Stimulated activated CD8-positive, alpha-beta memory T cell treated with anti-CD3 and anti-CD28 coated beads, Interleukin-2, amount 100 ng/mL, for 1 hour (primary cell): ENCODE measurements around the gene NDUFS6.
A peak's percentile ranks its signal among the peaks of the same experiment; 100 is the strongest.
"Not testable (repeated sequence)": the region's sequence is repeated elsewhere in the genome, so short reads cannot be mapped to it uniquely, and the experiment has no call there.

Source experiments
- DNase-seq, 2 donors: peaks; one replicate each; pipeline ENCODE4 v3.0.0-alpha.2; 2020; ENCODE audit warnings: low read depth in 2 of 2

The NDUFS6 gene

DNA sequence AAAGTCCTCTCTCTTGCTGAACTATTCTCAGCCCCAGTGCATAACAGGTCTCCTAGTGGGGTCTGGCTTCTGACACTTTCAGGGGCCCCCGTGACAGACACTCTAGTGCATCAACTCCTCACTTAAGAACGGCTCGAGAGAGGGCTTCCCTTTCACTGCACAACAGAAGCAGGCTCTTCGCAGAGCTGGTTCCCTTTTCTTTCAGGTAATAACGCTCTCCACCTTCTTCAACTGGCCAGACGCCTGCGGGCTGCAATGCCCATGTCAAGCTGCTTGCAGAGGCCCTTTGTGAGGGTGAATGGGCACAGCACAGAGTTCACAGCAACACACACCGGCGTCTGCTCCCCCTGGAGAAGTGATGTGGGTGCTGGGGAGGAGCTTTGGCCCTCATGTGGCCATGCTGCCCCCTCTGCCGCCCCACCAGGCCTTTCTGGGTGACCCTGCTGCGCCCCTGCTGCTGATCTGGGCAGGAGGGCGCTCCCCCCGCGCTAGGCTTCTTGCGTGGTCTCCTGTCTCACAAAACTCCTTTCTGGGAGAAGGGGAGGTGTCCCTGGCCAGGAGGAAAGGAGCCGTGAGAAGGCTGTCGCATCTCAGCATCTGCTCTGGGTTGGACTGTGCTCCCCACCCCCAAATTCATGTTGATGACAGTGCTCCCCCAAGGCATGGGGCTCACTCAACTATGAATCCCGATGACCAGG lies 4.0 kb upstream of the NDUFS6 start:
- no peak for DNase-seq

DNA sequence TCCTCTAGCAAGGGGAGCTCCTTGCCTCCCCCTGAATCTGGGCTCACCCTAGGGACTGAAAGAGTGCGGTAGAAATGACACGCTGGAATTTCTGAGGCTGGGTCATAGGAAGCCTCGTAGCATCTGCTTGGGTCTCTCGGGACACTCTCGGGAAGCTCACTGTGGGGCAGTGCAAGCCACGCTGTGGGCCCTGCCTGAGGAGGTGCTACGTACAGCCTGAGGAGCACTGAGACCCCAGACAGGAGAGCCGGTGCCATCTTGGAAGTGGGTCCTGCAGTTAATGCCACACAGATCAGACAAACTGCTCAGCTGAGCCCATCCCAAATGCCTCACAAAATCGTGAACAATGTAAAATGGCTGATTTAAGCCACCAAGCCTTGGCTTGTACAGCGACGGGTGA lies 3.4 kb upstream of the NDUFS6 start:
- no peak for DNase-seq

DNA sequence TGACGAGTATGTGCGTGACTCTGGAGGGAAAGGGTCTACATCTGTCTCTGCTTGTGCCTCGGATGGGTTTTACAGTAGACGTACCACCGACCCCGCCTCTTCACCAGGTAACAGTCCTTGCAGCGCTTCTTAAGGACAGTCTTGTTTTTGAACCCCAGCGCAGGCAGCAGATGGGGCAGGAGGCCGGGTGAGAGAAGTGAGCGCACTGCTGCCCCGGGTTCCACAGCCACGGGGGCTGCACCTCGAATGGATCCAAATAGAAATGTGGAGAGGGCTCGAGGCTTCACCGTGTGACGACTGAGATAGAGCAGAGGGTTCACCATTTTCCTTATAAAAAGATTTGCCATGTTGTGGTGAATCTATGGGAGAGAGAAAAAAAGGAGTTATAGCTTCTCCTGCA lies 2.6 kb upstream of the NDUFS6 start:
- DNase-seq, result not testable (repeated sequence)

DNA sequence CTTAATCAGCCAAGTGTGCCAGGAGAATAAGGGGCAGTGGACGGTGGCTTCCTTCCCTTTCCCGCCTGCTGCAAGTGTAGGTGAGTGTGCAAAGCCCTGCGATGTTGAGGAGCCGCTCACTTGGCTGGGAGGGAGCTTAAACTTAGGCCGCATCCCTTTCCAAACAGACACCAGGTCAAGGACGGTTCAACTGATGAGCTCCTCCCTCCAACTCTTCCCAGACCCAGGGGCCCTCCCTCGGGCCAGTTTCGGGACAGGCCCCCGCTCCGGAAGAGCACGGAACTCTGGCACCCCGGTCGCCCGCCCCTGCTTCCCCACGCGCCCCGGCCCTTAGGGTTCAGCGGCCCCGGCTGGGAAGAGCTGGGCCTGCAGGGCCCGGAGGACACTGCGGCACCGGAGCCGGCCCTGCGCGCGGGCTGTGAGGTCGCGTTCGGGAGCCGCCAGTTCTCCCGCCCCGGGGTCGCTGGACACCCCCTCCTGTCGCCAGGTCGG lies 2.1 kb upstream of the NDUFS6 start:
- DNase-seq, result no peak

DNA sequence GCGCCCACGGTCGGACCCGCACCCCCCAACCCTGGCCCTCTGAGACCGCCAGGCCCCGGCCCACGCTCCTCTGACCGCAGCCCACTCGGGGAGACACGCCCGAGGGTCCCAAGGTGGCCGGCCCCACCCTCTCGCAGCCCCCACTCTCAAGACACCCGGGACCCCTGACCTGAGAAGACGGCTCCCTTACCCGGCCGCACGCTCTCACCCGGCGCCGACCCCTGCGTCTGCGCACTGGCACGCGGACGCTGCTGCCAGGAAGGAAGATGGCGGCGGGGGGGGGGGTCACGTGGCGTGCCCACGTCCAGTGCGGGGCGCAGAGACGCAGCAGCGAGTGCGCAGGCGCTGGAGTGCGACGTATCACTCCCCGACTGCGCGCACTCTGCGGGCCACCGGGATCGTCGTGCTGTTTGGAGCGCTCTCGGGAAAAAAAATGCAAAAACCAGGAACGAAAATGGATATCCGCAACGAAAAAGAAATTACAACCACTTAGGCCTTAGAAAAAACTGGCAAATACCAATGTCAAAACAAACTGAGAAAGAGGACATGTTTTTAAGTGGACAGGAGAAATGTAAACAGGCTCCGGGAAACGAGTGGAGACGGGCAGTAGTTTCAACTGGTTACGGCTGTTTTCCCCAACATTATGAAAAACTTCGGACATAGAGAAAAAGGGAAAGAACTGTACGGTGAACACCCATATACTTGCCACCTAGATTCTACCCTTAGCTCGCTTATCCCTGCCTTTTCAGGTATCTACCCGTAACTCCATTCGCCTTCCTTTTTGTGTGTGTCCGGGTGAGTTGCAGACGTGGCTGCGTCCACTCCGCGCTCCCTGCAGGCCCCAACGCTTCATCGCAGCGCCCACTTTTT lies 1.4 kb upstream of the NDUFS6 start, which contains the start of gene MRPL36:
MRPL36 (minus strand) TSS at position 236 of the 870 bp plus-strand sequence. CDS start 902 bp downstream, outside the sequence.
- peak; percentile 83 to 91 for DNase-seq

DNA sequence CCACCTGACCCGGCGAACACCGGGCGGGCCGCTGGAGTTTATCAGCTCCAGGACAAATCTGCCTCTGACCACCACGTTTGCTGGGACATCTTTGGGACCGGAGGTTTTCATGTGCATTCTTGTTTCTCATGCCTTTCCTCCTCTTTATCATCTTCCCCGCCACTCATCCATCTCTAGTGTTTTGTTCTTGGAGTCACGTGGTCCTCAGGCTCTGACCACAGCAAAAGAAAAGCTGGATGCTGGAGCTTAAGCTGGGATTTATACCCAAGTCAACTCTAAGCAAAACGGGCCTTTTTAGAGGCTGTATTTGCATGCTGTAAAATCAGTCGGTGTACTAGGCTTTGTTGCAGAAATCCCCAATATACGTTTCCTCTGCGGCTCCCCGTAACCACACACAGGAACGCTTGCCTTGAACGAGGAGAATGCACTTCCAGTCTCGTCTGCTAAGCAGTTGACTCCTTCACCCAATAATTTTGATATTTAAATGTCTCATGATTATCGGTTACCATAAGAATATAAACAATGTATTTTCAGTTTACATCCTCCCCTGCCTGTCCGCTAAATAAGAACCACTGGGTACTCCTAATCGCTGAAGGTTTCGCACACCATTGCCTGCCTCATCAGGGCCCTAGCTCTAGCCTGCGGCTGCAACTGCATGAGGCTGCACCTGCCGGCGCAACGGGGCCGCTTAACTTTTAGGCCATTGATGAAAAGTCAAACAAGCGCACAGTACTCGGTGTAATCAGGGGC lies 560 bp upstream of the NDUFS6 start:
- peak in 1 of 2 donors; percentile 25 for DNase-seq

DNA sequence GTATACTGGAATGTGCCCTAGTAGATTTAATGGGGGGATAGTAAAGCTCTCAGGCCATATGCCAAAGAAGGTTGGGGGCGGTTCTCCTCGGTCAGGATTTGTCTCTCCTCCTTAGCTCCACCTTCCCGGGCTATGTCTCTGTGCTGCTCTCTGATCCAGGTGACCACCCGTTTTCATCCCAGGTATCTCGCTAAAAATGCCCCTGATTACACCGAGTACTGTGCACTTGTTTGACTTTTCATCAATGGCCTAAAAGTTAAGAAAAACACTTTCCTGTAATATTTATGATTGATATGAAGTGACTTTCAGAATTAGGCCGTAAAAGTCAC lies 724 bp downstream of the NDUFS6 start:
- no peak for DNase-seq

DNA sequence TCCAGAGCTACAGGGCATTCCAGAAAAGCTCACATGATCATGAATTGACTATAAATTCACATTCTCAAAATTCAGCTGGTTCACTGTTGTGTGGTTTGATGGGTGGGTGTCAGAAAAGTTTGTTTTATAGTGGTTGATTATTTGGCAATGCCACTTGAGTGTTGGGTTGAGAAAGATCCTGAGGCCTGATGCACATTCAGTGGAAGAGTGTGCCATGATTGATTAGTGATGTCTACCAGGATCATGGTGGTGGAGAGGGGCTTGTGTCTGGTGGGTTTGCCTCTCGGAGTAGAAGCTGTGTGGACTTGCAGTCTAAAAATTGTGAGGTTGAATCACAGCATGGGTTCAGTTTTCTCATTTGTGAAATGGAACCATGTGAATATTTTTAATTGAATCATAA lies 2.0 kb downstream of the NDUFS6 start:
- no peak for DNase-seq

DNA sequence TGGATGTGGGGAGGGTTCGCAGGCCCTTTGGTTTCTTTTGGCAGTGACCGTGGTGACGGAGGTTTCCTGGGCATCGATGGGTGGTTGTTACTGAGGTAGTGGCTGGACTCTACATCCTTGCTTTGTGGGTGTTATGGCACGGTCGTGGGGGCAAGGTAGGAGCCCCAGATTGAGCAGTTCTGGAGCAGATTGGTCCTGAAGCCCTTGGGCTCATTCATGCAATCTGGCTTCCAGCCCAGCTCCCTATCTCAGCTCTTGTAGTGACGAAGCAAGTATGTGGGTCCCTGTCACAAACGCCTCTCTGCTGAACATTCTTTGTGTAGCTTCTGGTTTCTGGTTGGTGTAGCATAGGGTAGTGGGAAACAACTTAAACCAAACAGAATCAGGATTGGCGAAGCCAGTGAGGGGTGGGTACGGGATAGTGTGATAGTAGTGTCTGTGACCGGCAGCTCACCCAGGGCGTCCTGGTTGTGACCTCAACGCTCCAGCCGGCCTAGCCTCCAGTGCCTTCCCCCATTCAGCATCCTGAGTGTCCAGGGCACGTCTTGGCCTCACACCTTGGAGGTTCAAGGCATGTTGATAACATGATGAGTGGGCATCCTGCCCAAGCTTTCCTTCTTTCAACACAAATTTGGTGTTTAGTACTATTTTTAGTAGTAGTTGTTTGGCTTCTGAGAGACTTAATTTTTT lies 2.9 kb downstream of the NDUFS6 start:
- DNase-seq, result no peak

DNA sequence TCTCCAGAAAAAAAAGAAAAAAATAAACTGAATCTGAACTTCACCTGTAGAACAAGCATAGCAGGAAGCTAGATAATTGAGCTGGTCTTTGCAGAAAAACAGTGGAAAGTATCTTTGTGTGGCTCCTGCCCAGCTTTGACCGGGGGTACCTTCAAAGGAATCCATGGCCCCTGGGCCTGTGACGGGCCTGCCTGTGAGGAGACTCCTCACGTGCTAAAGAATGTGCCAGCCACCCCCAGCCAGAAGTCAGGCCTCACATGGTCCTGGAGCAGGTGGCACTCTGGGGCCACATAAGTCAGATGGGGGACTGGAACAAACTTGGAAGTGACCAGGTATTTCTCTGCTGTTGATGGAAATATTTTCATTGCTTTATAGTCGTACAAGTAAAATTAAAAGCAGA lies 4.1 kb downstream of the NDUFS6 start:
- no peak for DNase-seq

DNA sequence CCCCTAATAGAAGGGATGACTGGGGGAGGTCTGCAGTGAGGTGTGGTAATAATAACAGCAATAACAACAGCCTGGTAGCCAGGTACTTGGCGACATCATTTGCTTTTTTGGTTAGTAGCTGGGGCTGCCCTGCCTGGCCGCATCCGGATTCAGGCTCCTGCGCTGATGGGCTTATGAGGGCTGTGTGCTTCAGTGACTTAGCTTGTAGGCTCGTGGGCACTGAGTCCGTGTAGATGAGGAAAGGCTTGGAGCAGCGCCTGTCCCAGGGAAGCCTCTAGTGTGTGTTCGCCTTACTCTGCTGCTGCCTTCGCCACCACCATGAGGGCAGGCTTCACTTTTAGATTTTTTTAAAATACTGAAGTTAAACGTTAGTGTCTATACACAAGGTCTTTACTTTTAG lies 4.5 kb downstream of the NDUFS6 start:
- no peak for DNase-seq

DNA sequence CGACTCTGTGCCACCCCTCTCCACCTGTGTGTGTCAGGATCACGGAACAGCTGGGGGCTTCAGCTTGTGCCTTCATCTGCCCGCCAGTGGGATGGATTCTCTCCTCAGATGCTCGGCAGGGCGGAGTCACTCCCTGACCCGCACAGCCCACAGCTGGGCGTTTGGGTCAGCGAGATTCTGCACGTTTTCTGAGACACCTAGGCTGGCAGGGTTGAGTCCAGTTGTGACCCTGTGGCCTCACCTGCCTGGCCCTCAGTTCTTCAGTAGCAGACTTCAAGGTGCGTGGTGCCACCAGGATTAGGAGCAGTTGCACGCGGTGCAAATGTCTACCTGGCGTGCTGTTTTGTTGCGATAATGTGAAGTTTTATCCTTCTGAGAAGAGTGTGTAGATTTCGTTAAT lies 5.0 kb downstream of the NDUFS6 start:
- no peak for DNase-seq

DNA sequence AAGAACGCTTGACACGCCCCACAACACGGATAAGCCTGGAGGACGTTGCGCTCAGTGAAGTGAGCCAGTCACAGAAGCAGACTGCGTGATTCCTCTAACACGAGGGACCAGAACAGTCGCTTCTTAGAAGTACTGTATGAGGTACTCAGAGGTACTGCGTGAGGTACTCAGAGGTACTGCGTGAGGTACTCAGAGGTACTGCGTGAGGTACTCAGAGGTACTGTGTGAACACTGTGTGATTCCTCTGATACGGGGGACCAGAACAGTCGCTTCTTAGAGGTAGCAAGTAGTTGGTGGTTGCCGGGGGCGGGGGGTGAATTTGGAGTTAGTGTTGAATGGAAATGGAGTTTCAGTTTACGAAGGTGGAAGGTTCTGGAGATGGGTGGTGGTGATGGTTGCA lies 5.8 kb downstream of the NDUFS6 start:
- DNase-seq, result no peak

DNA sequence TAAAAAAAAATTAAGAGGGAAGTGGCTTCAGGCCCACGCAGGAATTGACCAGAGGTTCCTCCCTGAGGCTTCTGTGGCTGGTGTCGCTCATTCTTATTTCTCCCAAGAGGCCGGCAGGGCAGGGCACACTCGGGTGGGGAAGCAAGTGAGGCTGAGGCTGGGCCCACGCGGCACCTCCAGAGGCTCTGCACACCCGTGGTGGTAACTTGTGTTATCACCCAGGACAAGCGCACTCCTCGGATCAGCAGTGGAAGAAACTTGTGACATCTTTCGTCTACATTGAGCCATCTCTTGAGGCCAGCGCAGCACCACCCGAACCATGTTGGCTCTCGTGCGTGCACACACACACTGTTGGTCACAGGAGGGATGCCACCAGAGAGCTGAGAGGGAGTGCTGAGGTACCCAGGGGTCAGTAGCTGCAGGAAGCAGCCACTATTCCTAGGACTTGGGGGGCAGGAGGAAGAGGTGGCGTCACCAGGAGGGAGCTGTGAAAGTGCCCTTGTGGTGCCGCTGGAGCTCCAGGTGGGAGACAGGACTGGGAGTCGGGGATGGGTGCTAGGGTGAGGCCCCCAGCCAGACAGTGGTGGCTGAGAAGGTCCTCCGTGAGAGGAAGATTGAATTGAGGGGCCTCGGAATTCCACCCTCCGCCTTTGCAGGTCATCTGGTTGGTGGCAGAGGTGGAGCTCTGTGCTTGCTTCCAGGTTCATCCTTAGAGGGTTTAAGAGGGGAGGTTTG lies 6.4 kb downstream of the NDUFS6 start:
- DNase-seq, result no peak

DNA sequence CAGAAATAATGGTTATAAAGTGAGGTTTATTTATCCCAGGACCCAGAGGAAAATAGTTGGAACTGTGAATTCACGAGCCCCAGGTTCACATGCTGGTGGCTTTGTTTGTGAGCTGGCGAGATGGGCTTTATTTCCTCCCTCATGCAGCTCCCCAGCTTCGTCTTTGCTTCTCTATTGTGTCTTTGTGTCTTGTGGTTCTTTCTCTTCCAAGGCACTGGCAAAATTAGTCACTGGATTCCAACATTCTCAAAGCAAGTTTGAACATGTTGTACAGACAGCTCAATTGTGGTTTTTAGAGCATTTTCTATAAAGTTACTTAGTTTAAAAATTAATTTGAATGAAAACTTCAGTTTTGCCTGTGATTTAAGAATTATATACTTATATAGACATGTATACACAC lies 7.2 kb downstream of the NDUFS6 start:
- DNase-seq, result no peak

DNA sequence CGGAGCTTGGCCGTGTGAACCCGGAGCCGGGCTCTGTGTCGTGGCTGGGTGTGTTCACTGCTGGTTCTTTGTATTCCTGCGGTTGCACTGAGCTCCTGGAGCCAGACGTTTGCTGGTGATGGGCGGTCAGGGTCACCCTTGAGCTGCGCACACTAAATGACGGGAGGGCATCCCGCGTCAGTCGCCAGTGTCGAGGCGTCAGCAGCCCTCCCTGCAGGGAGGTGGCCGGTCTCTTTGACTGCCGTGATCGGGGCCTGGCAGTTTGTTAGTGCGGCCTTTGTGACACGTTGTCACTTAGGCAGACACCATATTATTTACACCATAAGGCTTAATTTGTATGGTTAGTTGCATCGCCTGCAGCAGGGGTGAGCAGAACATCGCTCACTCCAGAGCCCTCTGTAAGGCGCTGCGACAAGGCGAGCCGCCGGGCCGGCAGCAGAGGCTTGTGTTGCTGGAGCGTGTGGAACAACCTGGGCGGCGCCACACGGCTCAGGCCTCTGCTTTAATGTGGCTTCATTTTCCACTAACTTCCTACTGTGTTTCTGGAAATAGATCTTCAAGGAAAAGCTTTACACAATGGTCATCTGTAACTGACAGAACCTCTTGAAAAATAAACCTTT lies 8.3 kb downstream of the NDUFS6 start:
- no peak for DNase-seq

DNA sequence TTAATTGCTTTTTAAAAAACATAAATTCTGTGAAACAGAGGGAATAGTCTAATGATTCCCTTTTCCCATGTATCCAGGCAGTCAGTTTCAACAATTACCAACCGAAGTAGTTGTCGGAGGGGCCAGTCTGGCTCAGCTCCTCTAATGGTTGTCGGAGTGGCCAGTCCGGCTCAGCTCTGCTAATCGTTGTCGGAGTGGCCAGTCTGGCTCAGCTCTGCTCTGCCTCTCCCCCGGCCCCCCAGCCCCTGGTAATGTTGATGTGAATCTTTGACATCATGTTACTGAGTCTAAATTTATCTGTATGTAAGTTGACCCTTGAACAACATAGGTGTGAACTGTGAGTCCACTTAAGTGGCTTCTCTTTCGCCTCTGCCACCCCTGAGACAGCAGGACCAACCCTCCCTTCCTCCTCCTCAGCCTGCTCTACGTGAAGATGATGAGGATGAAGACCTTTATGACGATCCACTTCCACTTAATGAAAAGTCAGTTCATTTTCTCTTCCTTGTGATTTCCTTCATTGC lies 9.4 kb downstream of the NDUFS6 start:
- DNase-seq, result no peak

DNA sequence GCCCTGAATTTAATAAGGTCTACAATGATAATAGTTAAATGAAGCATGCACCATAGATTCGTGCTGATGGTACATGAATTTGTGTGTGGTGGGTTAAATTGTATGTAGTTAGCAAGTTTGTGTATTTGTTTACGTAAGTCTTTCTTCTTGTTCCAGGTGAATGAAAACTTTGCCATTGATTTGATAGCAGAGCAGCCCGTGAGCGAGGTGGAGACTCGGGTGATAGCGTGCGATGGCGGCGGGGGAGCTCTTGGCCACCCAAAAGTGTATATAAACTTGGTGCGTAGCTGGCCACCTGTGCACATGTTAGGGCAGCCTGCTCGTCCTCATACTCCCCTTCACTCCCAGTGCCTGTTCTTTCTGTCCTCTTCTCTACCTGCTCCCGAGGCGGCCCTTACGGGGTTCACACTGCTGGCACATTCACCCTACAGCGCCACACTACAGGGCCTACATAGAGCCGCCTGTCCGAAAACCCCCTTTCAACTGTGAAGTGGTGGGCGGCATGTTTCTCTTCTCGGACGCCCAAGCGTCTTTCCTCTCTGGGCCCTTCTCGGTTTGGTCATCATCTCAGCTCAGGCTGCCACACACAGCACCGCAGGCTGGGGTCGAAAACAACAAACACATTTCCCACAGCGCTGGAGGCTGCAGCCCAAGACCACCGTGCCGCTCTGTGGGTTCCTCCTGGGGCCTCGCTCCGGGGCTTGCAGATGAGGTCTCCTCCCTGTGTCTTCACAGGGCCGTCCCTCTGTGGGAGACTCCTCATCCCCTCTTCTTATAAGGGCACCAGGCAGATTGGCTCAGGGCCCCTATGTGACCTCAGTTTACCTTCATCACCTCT lies 13.2 kb downstream of the NDUFS6 start:
- DNase-seq, result no peak

DNA sequence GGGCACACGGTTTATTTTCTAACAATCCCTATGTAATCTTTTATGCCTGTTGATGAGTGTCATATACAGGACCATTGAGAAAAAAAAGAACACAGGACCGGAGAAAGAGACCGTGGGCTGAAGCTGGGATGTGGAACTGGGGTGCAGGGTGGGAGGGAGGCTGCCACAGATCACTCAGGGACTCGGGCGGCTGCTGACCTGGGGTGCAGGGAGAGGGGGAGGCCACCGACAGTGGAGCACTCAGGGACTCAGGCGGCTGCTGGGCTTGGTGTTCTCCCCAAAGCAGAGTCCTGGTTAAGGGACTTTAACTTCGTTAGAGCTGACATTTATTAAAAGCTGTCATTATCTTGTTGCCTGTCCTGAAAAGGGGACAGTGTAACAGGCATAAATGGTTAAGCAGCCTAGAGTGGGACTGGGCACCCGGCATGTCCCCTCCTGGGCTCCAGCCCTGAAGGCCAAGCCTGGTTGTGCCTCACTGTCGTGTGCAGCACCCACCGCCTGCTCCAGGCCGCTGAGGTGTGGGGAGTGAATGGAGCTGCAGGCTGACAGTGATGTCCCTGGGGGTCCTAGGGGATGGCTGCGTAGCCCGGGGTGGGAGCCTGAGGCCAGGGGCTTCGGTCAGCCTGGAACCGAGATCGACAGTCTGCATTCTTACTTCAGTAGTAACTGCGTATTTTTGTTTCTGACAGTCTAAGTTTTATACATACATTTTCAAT lies 14.0 kb downstream of the NDUFS6 start:
- no peak for DNase-seq
